Measurements from ENCODE around the gene SPSB3.

SPSB3 gene

GRCh38 chr16:1745900-1746692 is 36.3 kb downstream of the SPSB3 start:
- no peaks in the 10 kb centered on the region for H3F3A ChIP-seq (ENCODE audit: control insufficient read depth, insufficient read depth)
- H3K4me1 ChIP-seq (ENCODE audit: control insufficient read depth, low read length) = no peaks in the 10 kb centered on the region
- H3K4me2 ChIP-seq (ENCODE audit: low read length) = no peak overlapping the region
- no peak for TF ChIP-seq EZH2phosphoT487 (IDR thresholded peaks at IDR 0.05; ENCODE audit: borderline replicate concordance, low read length)
- no peaks in the 10 kb centered on the region for H3K9me3 ChIP-seq (ENCODE audit: control insufficient read depth, insufficient read depth, low read length)
- no peak overlapping the region for H3K4me3 ChIP-seq (ENCODE audit: low read length)
- H3K36me3 ChIP-seq (ENCODE audit: control insufficient read depth, low read length) = peaks cover 57% of the 10 kb centered on the region
- no peak overlapping the region for H3K27ac ChIP-seq (ENCODE audit: low read depth, low read length)
- H3K9me2 ChIP-seq (replicated peaks; ENCODE audit: control insufficient read depth, low read length) = no peaks in the 10 kb centered on the region
- no peaks in the 10 kb centered on the region for H3K27me3 ChIP-seq (ENCODE audit: control insufficient read depth, low read length)
- no peaks in the 10 kb centered on the region for H3K79me2 ChIP-seq (ENCODE audit: control insufficient read depth, low read length)
- H4K20me1 ChIP-seq (ENCODE audit: control insufficient read depth, insufficient read depth, low read depth, low read length) = no peaks in the 10 kb centered on the region

- H3K27me3 ChIP-seq (ENCODE audit: control insufficient read depth, low read length) = no peaks in the 10 kb centered on the region
- H3K9me2 ChIP-seq (replicated peaks; ENCODE audit: control insufficient read depth, low read length) = no peaks in the 10 kb centered on the region
- no peaks in the 10 kb centered on the region for H3K4me1 ChIP-seq (ENCODE audit: control insufficient read depth, low read length)
- H3F3A ChIP-seq (ENCODE audit: control insufficient read depth, insufficient read depth) = no peaks in the 10 kb centered on the region
- H3K4me2 ChIP-seq (ENCODE audit: low read length) = no peak overlapping the region
- H3K27ac ChIP-seq (ENCODE audit: low read depth, low read length) = no peak overlapping the region
- no peak for TF ChIP-seq CTCF (IDR thresholded peaks at IDR 0.05; ENCODE audit: low read depth, low read length, poor library complexity, severe bottlenecking)
- TF ChIP-seq EZH2phosphoT487 (IDR thresholded peaks at IDR 0.05; ENCODE audit: borderline replicate concordance, low read length) = no peak
- peaks cover 61% of the 10 kb centered on the region for H3K36me3 ChIP-seq (ENCODE audit: control insufficient read depth, low read length)
- no peaks in the 10 kb centered on the region for H3K9me3 ChIP-seq (ENCODE audit: control insufficient read depth, insufficient read depth, low read length)
- peaks cover 3% of the 10 kb centered on the region for H3K79me2 ChIP-seq (ENCODE audit: control insufficient read depth, low read length)
- H4K20me1 ChIP-seq (ENCODE audit: control insufficient read depth, insufficient read depth, low read depth, low read length) = no peaks in the 10 kb centered on the region
- no peak overlapping the region for H3K4me3 ChIP-seq (ENCODE audit: low read length)
Measured at GRCh38 chr16:1745181-1745899, 37.0 kb downstream of the SPSB3 start.

GRCh38 chr16:1744338-1744840 is 38.0 kb downstream of the SPSB3 start:
- Histone ChIP-seq H4K20me1 (ENCODE audit: control insufficient read depth, insufficient read depth, low read depth, low read length) (no peaks in the 10 kb centered on the region), H3K27me3 (ENCODE audit: control insufficient read depth, low read length) (no peaks in the 10 kb centered on the region), H3K36me3 (ENCODE audit: control insufficient read depth, low read length) (peaks cover 63% of the 10 kb centered on the region), H3F3A (ENCODE audit: control insufficient read depth, insufficient read depth) (peaks cover under 1% of the 10 kb centered on the region), H3K27ac (ENCODE audit: low read depth, low read length) (no peak overlapping the region), H3K4me3 (ENCODE audit: low read length) (no peak overlapping the region), H3K9me3 (ENCODE audit: control insufficient read depth, insufficient read depth, low read length) (peaks cover 5% of the 10 kb centered on the region; the same call in 1 of the 2 replicates), H3K4me2 (ENCODE audit: low read length) (no peak overlapping the region), H3K4me1 (ENCODE audit: control insufficient read depth, low read length) (no peaks in the 10 kb centered on the region), H3K79me2 (ENCODE audit: control insufficient read depth, low read length) (peaks cover 9% of the 10 kb centered on the region), H3K9me2 (replicated peaks; ENCODE audit: control insufficient read depth, low read length) (no peaks in the 10 kb centered on the region)
- TF ChIP-seq CTCF (IDR thresholded peaks at IDR 0.05; ENCODE audit: low read depth, low read length, poor library complexity, severe bottlenecking) (no peak), EZH2phosphoT487 (IDR thresholded peaks at IDR 0.05; ENCODE audit: borderline replicate concordance, low read length) (no peak)

Measured in DOHH2 (cell line).